ENCODE measurements around the gene FRS2. TPM values are rescaled to one million over a fixed set of nuclear protein-coding genes. Genes with fewer than 3 reads are reported as not detected.

Gene FRS2
- total and polyA plus RNA-seq, 2 donors from 2014 or later, result 4.6 to 31.4 TPM

- FAIRE-seq, result no peak
- H3K9me3 ChIP-seq (ENCODE audit: control insufficient read depth in 2 of 3, insufficient read depth in 1 of 3, low read length in 3 of 3), result peaks cover 0 to 13% (median 1%) of the 10 kb centered on the region in 3 donors
- no peaks in the 10 kb centered on the region for H3K36me3 ChIP-seq (ENCODE audit: control insufficient read depth in 2 of 3, insufficient read depth in 3 of 3, low read length in 3 of 3)
- H3K4me3 ChIP-seq (ENCODE audit: low read length in 3 of 3), result no peak overlapping the region
- H3K9ac ChIP-seq (ENCODE audit: low read length in 3 of 3), result no peak overlapping the region
- DNase-seq, result no peak
- H3K27me3 ChIP-seq (ENCODE audit: control insufficient read depth, insufficient read depth, low read length), result no peaks in the 10 kb centered on the region
- no peak for TF ChIP-seq CTCF (IDR thresholded peaks at IDR 0.05; ENCODE audit: borderline replicate concordance, extremely low read depth, insufficient read depth)
- no peak overlapping the region for H3K27ac ChIP-seq (ENCODE audit: low read depth in 2 of 2, low read length in 2 of 2)
- H3K4me1 ChIP-seq (ENCODE audit: control insufficient read depth in 2 of 3, insufficient read depth in 2 of 3, low read depth in 1 of 3, low read length in 3 of 3), result no peaks in the 10 kb centered on the region
- intact Hi-C loops (cut with DNase I), result no loop called here
Measured at GRCh38 chr12:69490920-69491643, 20.9 kb downstream of the FRS2 start.

GRCh38 chr12:69492739-69493138, 22.6 kb downstream of the FRS2 start:
- DNase-seq, result no peak
- peaks cover 0 to 2% (median 0%) of the 10 kb centered on the region in 3 donors for H3K9me3 ChIP-seq (ENCODE audit: control insufficient read depth in 2 of 3, insufficient read depth in 1 of 3, low read length in 3 of 3)
- no peak for TF ChIP-seq CTCF (IDR thresholded peaks at IDR 0.05; ENCODE audit: borderline replicate concordance, extremely low read depth, insufficient read depth)
- no peak for FAIRE-seq
- H3K4me1 ChIP-seq (ENCODE audit: control insufficient read depth in 2 of 3, insufficient read depth in 2 of 3, low read depth in 1 of 3, low read length in 3 of 3), result peaks cover 0 to 6% (median 4%) of the 10 kb centered on the region in 3 donors
- intact Hi-C loops (cut with DNase I), result no loop called here
- H3K27ac ChIP-seq (ENCODE audit: low read depth in 2 of 2, low read length in 2 of 2), result no peak overlapping the region
- no peaks in the 10 kb centered on the region for H3K36me3 ChIP-seq (ENCODE audit: control insufficient read depth in 2 of 3, insufficient read depth in 3 of 3, low read length in 3 of 3)
- H3K4me3 ChIP-seq (ENCODE audit: low read length in 3 of 3), result no peak overlapping the region
- no peak overlapping the region for H3K9ac ChIP-seq (ENCODE audit: low read length in 3 of 3)
- H3K27me3 ChIP-seq (ENCODE audit: control insufficient read depth, insufficient read depth, low read length), result no peaks in the 10 kb centered on the region

DNA sequence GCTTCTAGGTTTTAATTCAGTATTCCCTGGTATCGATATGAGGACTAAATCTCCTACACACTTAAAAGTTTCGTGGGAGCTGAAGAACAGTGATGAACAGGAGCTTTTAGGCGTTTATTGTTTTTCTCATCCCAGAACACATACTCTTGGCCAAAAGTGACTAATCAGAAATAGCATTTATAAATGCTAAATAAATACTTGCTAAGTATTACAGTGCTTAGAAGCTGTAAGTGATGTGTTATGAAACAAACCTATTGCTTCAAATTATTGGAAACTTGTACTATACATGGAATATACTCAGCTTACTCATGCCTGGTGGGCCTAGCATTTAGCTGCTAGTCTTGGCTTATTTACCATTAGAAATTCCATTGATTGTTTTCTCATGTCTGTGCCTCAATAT, 24.9 kb downstream of the FRS2 start:
- DNase-seq (no peak), FAIRE-seq (no peak)
- TF ChIP-seq CTCF (IDR thresholded peaks at IDR 0.05; ENCODE audit: borderline replicate concordance, extremely low read depth, insufficient read depth), result no peak
- peaks cover 0 to 7% (median 6%) of the 10 kb centered on the region in 3 donors for H3K4me1 ChIP-seq (ENCODE audit: control insufficient read depth in 2 of 3, insufficient read depth in 2 of 3, low read depth in 1 of 3, low read length in 3 of 3)
- intact Hi-C loops (cut with DNase I), result no loop called here
- H3K27ac ChIP-seq (ENCODE audit: low read depth in 2 of 2, low read length in 2 of 2), result no peak overlapping the region
- no peak overlapping the region for H3K9ac ChIP-seq (ENCODE audit: low read length in 3 of 3)
- H3K36me3 ChIP-seq (ENCODE audit: control insufficient read depth in 2 of 3, insufficient read depth in 3 of 3, low read length in 3 of 3), result no peaks in the 10 kb centered on the region
- H3K9me3 ChIP-seq (ENCODE audit: control insufficient read depth in 2 of 3, insufficient read depth in 1 of 3, low read length in 3 of 3), result no peaks in the 10 kb centered on the region
- H3K4me3 ChIP-seq (ENCODE audit: low read length in 3 of 3), result no peak overlapping the region
- no peaks in the 10 kb centered on the region for H3K27me3 ChIP-seq (ENCODE audit: control insufficient read depth, insufficient read depth, low read length)

Measured in kidney (tissue), 14 donors.